K562 (cell line): ENCODE data around the gene MPDU1. TPM values are rescaled to one million over a fixed set of nuclear protein-coding genes. Genes with fewer than 3 reads are reported as not detected.

Source experiments
- BHLHE40 ChIP-seq: IDR thresholded peaks from 2 replicates; pipeline ENCODE4 v1.6.1; 2011; ENCODE audit warnings: low read length, improper control_type of control experiment
- CLOCK ChIP-seq: fragments of 250-450 bp; sonication (Bioruptor Pico); IDR thresholded peaks from 2 replicates; pipeline ENCODE4 v1.4.0; 2020; ENCODE audit warnings: mild to moderate bottlenecking, moderate library complexity, borderline replicate concordance
- HCFC1 ChIP-seq: IDR thresholded peaks from 2 replicates; pipeline ENCODE4 v1.6.1; 2012; ENCODE audit warnings: low read depth, low read length, improper control_type of control experiment
- HMGN3 ChIP-seq: IDR thresholded peaks from 2 replicates; pipeline ENCODE4 v1.6.1; 2011; ENCODE audit warnings: borderline replicate concordance, low read depth, mild to moderate bottlenecking, mixed read lengths, low read length; ENCODE audit not compliant: insufficient read length; ENCODE audit errors: extremely low read depth
- MTF1 ChIP-seq: fragments of 250-450 bp; sonication (Bioruptor Pico); IDR thresholded peaks from 2 replicates; pipeline ENCODE4 v1.9.0; 2021; ENCODE audit warnings: moderate library complexity, mild to moderate bottlenecking, inconsistent platforms, borderline replicate concordance
- MYC ChIP-seq, 2 experiments: fragments of 250-450 bp in 1 of 2; sonication (Bioruptor Pico) in 1 of 2; IDR thresholded peaks; 2 replicates each; pipeline versions ENCODE4 v1.5.1 to v1.6.1; 2012 to 2021; ENCODE audit warnings: low read depth in 2 of 2, borderline replicate concordance in 1 of 2, improper control_type of control experiment in 1 of 2, low read length in 1 of 2, mild to moderate bottlenecking in 1 of 2, moderate library complexity in 1 of 2
- NR2C2 ChIP-seq, 2 experiments: fragments of 200-800 bp in 1 of 2; sonication (Bioruptor generic) in 1 of 2; sonication (generic) in 1 of 2; formaldehyde crosslinking in 1 of 2; IDR thresholded peaks; 2 replicates each; pipeline versions ENCODE4 v1.6.1 to v1.8.0; 2016 to 2022; ENCODE audit warnings: mild to moderate bottlenecking in 1 of 2, missing compliant biosample characterization in 1 of 2, missing genetic modification characterization in 1 of 2, missing genetic modification reagents in 1 of 2
- RBBP5 ChIP-seq: fragments of 200-600 bp; sonication (generic); IDR thresholded peaks from 2 replicates; pipeline ENCODE4 v1.6.1; 2012; ENCODE audit warnings: borderline replicate concordance, mild to moderate bottlenecking, low read length, control low read depth, inconsistent platforms; ENCODE audit not compliant: insufficient read depth, poor library complexity, severe bottlenecking
- SPI1 ChIP-seq: IDR thresholded peaks from 2 replicates; pipeline ENCODE4 v1.6.1; 2011; ENCODE audit warnings: low read depth, low read length, control low read depth, borderline replicate concordance
- USF2 ChIP-seq: sonication (generic); formaldehyde crosslinking; IDR thresholded peaks from 2 replicates; pipeline ENCODE4 v1.5.0; 2020; ENCODE audit warnings: missing genetic modification reagents
- polyA plus RNA-seq, 8 experiments: library from polyadenylated mRNA; depleted of rRNA in 4 of 8; stranded (reverse) in 5 of 8; unstranded in 3 of 8; fragments of >200 nt; fragmentation: Nextera tagmentation in 2 of 8; fragmentation: Illumina TruSeq in 1 of 8; extraction: Ambion mirVana in 2 of 8; extraction: Trizol in 1 of 8; gene quantifications; 2 replicates each; pipeline versions ENCODE4 v1.2.1 to v1.2.3, GENCODE V29; 2011 to 2014; ENCODE audit warnings: inconsistent platforms in 1 of 8, missing spikeins in 1 of 8
- total RNA-seq, 7 experiments: library from RNA; depleted of rRNA in 6 of 7; stranded (reverse); fragments of >200 nt in 6 of 7; fragmentation: Illumina TruSeq in 2 of 7; extraction: Trizol in 2 of 7; gene quantifications; 2 replicates each; pipeline versions ENCODE4 v1.2.1 to v1.2.3, GENCODE V29; 2011 to 2021; ENCODE audit warnings: low replicate concordance in 1 of 7
- TF ChIP-seq, protein P1 (sequence below): sonication (generic); formaldehyde crosslinking; IDR thresholded peaks from 2 replicates; pipeline ENCODE4 v1.9.0; 2022; ENCODE audit warnings: mild to moderate bottlenecking, missing genetic modification reagents
- TF ChIP-seq, protein P2 (sequence below): fragments of 450-650 bp; IDR thresholded peaks from 2 replicates; pipeline ENCODE4 v1.6.1; 2016; ENCODE audit warnings: borderline replicate concordance

MPDU1 gene
- total and polyA plus RNA-seq, 9 of the 15 experiments (the other 6 are each of a cell fraction or from before 2014, with no cell fraction given), result 4.9 to 179 (median 77.1) TPM

GRCh38 chr17:7572338-7572587, 11.4 kb upstream of the MPDU1 start (continued):
- TF ChIP-seq CLOCK (CRISPR knock-in tag) (peak; percentile 58; the same call in 1 of the 2 replicates), MTF1 (no peak), HMGN3 (no peak), USF2 (peak; percentile 94), RBBP5 (no peak), BHLHE40 (peak; percentile 99), SPI1 (peak; percentile 77), NR2C2 (CRISPR knock-in tag; IDR thresholded peaks at IDR 0.05) (no peak), NR2C2 (tag; IDR thresholded peaks at IDR 0.05) (peak; percentile 77; the same call in 1 of the 2 replicates), MYC (IDR thresholded peaks at IDR 0.05; ENCODE audit: low read depth, low read length) (peak; percentile 100), MYC (CRISPR knock-in tag; IDR thresholded peaks at IDR 0.05; ENCODE audit: borderline replicate concordance, low read depth) (peak; percentile 76; the same call in 1 of the 2 replicates), HCFC1 (peak; percentile 68)
- TF ChIP-seq, protein P1, sequence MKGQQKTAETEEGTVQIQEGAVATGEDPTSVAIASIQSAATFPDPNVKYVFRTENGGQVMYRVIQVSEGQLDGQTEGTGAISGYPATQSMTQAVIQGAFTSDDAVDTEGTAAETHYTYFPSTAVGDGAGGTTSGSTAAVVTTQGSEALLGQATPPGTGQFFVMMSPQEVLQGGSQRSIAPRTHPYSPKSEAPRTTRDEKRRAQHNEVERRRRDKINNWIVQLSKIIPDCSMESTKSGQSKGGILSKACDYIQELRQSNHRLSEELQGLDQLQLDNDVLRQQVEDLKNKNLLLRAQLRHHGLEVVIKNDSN (CRISPR knock-in tag), result peak; percentile 97
- TF ChIP-seq, protein P2, sequence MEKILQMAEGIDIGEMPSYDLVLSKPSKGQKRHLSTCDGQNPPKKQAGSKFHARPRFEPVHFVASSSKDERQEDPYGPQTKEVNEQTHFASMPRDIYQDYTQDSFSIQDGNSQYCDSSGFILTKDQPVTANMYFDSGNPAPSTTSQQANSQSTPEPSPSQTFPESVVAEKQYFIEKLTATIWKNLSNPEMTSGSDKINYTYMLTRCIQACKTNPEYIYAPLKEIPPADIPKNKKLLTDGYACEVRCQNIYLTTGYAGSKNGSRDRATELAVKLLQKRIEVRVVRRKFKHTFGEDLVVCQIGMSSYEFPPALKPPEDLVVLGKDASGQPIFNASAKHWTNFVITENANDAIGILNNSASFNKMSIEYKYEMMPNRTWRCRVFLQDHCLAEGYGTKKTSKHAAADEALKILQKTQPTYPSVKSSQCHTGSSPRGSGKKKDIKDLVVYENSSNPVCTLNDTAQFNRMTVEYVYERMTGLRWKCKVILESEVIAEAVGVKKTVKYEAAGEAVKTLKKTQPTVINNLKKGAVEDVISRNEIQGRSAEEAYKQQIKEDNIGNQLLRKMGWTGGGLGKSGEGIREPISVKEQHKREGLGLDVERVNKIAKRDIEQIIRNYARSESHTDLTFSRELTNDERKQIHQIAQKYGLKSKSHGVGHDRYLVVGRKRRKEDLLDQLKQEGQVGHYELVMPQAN, result peak; percentile 57; the same call in 1 of the 2 replicates
